Measurements from ENCODE around the gene SBF2. TPM values are rescaled to one million over a fixed set of nuclear protein-coding genes. Genes with fewer than 3 reads are reported as not detected.
A peak's percentile ranks its signal among the peaks of the same experiment; 100 is the strongest.

SBF2 gene
- total RNA-seq, 2 donors from 2014 or later: 22.8 to 23.9 TPM

GRCh38 chr11:9974375-9974774 is 319.6 kb downstream of the SBF2 start:
- no peak for DNase-seq (ENCODE audit: low spot score)

DNA sequence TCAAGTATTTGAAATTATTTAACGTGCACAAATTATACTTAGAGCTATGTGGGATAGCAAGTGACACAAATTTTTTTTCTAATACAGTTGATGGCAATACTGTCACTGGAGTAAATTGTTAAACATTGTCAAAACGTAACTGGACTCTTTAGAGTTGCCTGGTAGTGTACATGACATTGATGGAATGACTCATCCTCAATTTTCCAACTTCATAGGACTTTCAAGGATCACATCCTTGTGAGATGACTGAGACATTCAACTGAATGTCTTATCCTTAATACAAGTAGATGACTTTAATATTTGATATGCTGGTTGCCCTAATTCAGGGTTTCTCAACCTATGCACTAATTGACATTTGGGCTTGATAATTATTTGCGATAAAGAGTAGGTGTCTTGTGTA is 320.1 kb downstream of the SBF2 start:
- Histone ChIP-seq H3K4me1 (peaks cover 0 to 7% of the 10 kb centered on the region in 2 donors), H3K9me3 (no peaks in the 10 kb centered on the region), H3K27me3 (no peaks in the 10 kb centered on the region), H3K4me3 (no peak overlapping the region), H3K36me3 (no peaks in the 10 kb centered on the region), H3K27ac (no peak overlapping the region)
- DNase-seq (ENCODE audit: low spot score): no peak
- TF ChIP-seq, protein P1, sequence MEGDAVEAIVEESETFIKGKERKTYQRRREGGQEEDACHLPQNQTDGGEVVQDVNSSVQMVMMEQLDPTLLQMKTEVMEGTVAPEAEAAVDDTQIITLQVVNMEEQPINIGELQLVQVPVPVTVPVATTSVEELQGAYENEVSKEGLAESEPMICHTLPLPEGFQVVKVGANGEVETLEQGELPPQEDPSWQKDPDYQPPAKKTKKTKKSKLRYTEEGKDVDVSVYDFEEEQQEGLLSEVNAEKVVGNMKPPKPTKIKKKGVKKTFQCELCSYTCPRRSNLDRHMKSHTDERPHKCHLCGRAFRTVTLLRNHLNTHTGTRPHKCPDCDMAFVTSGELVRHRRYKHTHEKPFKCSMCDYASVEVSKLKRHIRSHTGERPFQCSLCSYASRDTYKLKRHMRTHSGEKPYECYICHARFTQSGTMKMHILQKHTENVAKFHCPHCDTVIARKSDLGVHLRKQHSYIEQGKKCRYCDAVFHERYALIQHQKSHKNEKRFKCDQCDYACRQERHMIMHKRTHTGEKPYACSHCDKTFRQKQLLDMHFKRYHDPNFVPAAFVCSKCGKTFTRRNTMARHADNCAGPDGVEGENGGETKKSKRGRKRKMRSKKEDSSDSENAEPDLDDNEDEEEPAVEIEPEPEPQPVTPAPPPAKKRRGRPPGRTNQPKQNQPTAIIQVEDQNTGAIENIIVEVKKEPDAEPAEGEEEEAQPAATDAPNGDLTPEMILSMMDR (IDR thresholded peaks at IDR 0.05): no peak

More at GRCh38 chr11:9974375-9974774, 319.6 kb downstream of the SBF2 start:
- Histone ChIP-seq H3K27ac (no peak overlapping the region), H3K9me3 (no peaks in the 10 kb centered on the region), H3K27me3 (no peaks in the 10 kb centered on the region), H3K36me3 (no peaks in the 10 kb centered on the region), H3K4me1 (peaks cover 0 to 7% of the 10 kb centered on the region in 2 donors), H3K4me3 (no peak overlapping the region)
- TF ChIP-seq, protein P1 (IDR thresholded peaks at IDR 0.05): no peak

- Histone ChIP-seq H3K4me3 (no peak overlapping the region), H3K27ac (no peak overlapping the region), H3K4me1 (peaks cover 0 to 7% of the 10 kb centered on the region in 2 donors), H3K9me3 (no peaks in the 10 kb centered on the region), H3K36me3 (no peaks in the 10 kb centered on the region), H3K27me3 (no peaks in the 10 kb centered on the region)
- DNase-seq (ENCODE audit: low spot score): no peak
- TF ChIP-seq, protein P1 (IDR thresholded peaks at IDR 0.05): peak; percentile 55 to 78
These were observed 321.0 kb downstream of the SBF2 start for GRCh38 chr11:9972989-9973388.

- Histone ChIP-seq H3K4me1 (peaks cover 0 to 7% of the 10 kb centered on the region in 2 donors), H3K36me3 (no peaks in the 10 kb centered on the region), H3K27ac (no peak overlapping the region), H3K27me3 (no peaks in the 10 kb centered on the region), H3K4me3 (no peak overlapping the region), H3K9me3 (no peaks in the 10 kb centered on the region)
- TF ChIP-seq, protein P1 (IDR thresholded peaks at IDR 0.05): no peak
- DNase-seq (ENCODE audit: low spot score): no peak
These were observed 322.1 kb downstream of the SBF2 start for GRCh38 chr11:9971894-9972293.

DNA sequence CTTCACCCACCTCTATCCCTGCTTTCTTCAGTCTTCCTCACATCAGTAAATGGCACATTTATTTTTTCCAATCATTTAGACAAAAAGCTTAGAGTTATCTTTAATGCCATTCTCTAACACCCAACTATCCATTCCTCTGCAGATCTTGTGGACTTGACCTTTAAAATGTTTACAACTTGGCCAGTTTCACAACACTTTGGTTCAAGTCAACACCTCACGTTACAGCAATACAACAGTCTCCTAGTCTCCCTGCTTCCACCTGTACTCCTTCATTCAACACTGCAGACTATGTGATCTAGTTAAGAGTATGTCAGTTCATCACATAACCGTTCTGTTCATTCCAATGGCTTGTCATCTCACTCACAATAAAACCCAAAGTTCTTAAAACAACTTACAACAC is 325.0 kb downstream of the SBF2 start:
- TF ChIP-seq, protein P1 (IDR thresholded peaks at IDR 0.05): no peak
- Histone ChIP-seq H3K4me3 (no peak overlapping the region), H3K4me1 (peaks cover 0 to 7% of the 10 kb centered on the region in 2 donors), H3K27ac (no peak overlapping the region), H3K27me3 (no peaks in the 10 kb centered on the region), H3K9me3 (no peaks in the 10 kb centered on the region), H3K36me3 (no peaks in the 10 kb centered on the region)
- DNase-seq (ENCODE audit: low spot score): no peak

DNA sequence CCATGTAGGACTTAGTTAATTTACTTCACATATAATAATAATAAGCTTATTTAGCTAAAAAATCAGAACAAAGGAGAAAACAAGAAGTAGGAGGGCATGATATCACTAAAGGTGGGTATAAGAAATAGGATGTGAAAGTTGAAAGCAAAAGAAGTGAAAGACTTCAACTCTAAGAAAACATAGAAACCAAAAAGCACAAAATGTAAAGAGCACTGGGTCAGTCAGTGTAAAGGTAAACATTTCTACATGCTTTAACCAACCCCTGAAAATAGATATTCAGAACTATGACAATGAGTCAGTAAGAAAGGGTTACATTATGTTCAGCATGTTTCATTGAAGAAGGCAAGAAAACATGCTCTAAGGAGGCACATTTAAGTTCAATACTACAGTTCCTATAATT is 331.3 kb downstream of the SBF2 start:
- H3K4me1 ChIP-seq: no peaks in the 10 kb centered on the region
- H3K4me3 ChIP-seq: no peak overlapping the region
- H3K36me3 ChIP-seq: peaks cover 32% of the 10 kb centered on the region
- DNase-seq (ENCODE audit: low spot score): no peak
- no peaks in the 10 kb centered on the region for H3K27me3 ChIP-seq
- no peak overlapping the region for H3K27ac ChIP-seq
- TF ChIP-seq, protein P1 (IDR thresholded peaks at IDR 0.05): no peak
- H3K9me3 ChIP-seq: no peaks in the 10 kb centered on the region
